Measurements from ENCODE around the gene TMEM259.

DNA sequence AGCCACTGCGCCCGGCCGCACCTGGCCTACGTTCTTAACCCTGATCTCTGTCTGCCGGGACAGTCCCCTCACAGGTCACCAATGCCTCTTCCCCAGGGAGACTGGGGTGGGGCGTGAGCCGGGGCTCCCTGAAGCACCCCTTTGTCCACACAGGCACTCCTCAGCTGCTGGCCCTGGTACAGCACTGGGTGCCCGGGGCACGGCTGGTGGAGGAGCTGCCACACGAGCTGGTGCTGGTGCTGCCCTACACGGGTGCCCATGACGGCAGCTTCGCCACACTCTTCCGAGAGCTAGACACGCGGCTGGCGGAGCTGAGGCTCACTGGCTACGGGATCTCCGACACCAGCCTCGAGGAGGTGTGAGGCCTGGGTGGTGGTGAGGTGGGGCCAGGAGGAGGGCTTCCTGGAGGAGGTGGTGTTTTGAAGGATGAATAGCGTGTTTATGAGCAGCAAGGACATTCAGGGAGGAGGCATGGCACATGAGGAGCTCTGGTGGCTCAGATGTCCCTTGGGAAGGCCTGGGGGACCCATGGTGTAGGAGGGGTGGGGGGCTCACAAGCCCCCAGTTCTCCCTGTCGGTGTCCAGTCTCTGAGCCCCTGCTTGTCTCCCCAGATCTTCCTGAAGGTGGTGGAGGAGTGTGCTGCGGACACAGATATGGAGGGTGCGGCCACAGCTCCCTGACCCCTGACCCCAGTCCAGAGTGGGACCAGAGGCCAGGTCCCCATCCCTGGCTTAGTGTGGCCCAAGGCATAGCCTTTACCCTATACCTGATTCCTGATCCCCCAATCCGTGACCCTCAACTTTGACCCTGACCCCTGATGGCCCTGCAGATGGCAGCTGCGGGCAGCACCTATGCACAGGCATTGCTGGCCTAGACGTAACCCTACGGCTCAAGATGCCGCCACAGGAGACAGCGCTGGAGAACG lies 32.5 kb upstream of the TMEM259 start:
- TF ChIP-seq CEBPB (IDR thresholded peaks at IDR 0.05): no peak
- TF ChIP-seq RAD21 (IDR thresholded peaks at IDR 0.05; ENCODE audit: low read depth): no peak
- TF ChIP-seq YY1 (IDR thresholded peaks at IDR 0.05; ENCODE audit: low read depth): no peak
- TF ChIP-seq TEAD4 (IDR thresholded peaks at IDR 0.05): no peak
- TF ChIP-seq NFIC (IDR thresholded peaks at IDR 0.05): no peak
- TF ChIP-seq EP300 (IDR thresholded peaks at IDR 0.05; ENCODE audit: borderline replicate concordance): no peak
- no peak for TF ChIP-seq EGR1 (IDR thresholded peaks at IDR 0.05)
- TF ChIP-seq, protein P1, sequence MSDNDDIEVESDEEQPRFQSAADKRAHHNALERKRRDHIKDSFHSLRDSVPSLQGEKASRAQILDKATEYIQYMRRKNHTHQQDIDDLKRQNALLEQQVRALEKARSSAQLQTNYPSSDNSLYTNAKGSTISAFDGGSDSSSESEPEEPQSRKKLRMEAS (IDR thresholded peaks at IDR 0.05): no peak
- no peak for TF ChIP-seq FOXM1 (IDR thresholded peaks at IDR 0.05; ENCODE audit: borderline replicate concordance, low read depth)
- TF ChIP-seq, protein P2, sequence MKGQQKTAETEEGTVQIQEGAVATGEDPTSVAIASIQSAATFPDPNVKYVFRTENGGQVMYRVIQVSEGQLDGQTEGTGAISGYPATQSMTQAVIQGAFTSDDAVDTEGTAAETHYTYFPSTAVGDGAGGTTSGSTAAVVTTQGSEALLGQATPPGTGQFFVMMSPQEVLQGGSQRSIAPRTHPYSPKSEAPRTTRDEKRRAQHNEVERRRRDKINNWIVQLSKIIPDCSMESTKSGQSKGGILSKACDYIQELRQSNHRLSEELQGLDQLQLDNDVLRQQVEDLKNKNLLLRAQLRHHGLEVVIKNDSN (IDR thresholded peaks at IDR 0.05): no peak

All from Ishikawa (cell line).